Natural killer cell (primary cell): Measurements from ENCODE around the gene TRAF5. TPM values are rescaled to one million over a fixed set of nuclear protein-coding genes. Genes with fewer than 3 reads are reported as not detected.

Source experiments
- ATAC-seq, 3 donors: fragments of 150-1000 bp in 2 of 3; fragments of 200-7000 bp in 1 of 3; cut with Tn5 transposase; 1 replicate in 1 of 3; 2 replicates in 2 of 3; pipeline ENCODE4 v1.10.0; 2021; ENCODE audit warnings: mild to moderate bottlenecking in 2 of 3, moderate library complexity in 2 of 3
- DNase-seq, 2 donors: peaks; one replicate each; pipeline versions ENCODE4 v3.0.0 to v3.0.0-alpha.2; 2013 to 2021; ENCODE audit warnings: mixed read lengths in 1 of 2
- H3K27ac ChIP-seq: one replicate; pipeline ENCODE4 v1.5.1; 2013; ENCODE audit warnings: mild to moderate bottlenecking, low read length
- H3K27me3 ChIP-seq: one replicate; pipeline ENCODE4 v1.6.1; 2013; ENCODE audit warnings: low read length; ENCODE audit not compliant: control insufficient read depth, insufficient read depth
- H3K36me3 ChIP-seq: one replicate; pipeline ENCODE4 v1.6.1; 2013; ENCODE audit warnings: low read length; ENCODE audit not compliant: control insufficient read depth, insufficient read depth
- H3K4me1 ChIP-seq: one replicate; pipeline ENCODE4 v1.6.1; 2013; ENCODE audit warnings: low read length; ENCODE audit not compliant: control insufficient read depth, insufficient read depth
- H3K4me3 ChIP-seq: one replicate; pipeline ENCODE4 v1.5.1; 2013; ENCODE audit warnings: low read length
- H3K9me3 ChIP-seq: one replicate; pipeline ENCODE4 v1.6.1; 2013; ENCODE audit warnings: low read length; ENCODE audit not compliant: control insufficient read depth, insufficient read depth
- H3K27ac Mint-ChIP-seq, 2 donors: one replicate each; pipeline ENCODE4 v1.8.0; 2022; ENCODE audit warnings: mild to moderate bottlenecking in 2 of 2, mixed read lengths in 2 of 2, moderate library complexity in 1 of 2
- H3K27me3 Mint-ChIP-seq, 2 donors: one replicate each; pipeline ENCODE4 v1.8.0; 2022; ENCODE audit warnings: low read depth in 2 of 2, mixed read lengths in 2 of 2
- H3K36me3 Mint-ChIP-seq: one replicate; pipeline ENCODE4 v1.8.0; 2022; ENCODE audit warnings: mixed read lengths
- H3K4me1 Mint-ChIP-seq, 2 donors: one replicate each; pipeline ENCODE4 v1.8.0; 2022; ENCODE audit warnings: mixed read lengths in 2 of 2
- H3K4me3 Mint-ChIP-seq: one replicate; pipeline ENCODE4 v1.8.0; 2022; ENCODE audit warnings: mild to moderate bottlenecking, moderate library complexity, mixed read lengths
- H3K9me3 Mint-ChIP-seq, 2 donors: one replicate each; pipeline ENCODE4 v1.8.0; 2022; ENCODE audit warnings: mixed read lengths in 2 of 2
- WGBS: methylation state at CpG from one replicate; pipeline ENCODE4 v1.1.7; 2013; ENCODE audit warnings: missing lambda C conversion rate; ENCODE audit not compliant: insufficient coverage; 5-methylcytosine and 5-hydroxymethylcytosine counted together
- intact Hi-C: fragments of 100-400 bp; cut with micrococcal nuclease; formaldehyde crosslinking; loops from one replicate; pipeline ENCODE4 v1.14.2; 2022
- total RNA-seq, 4 donors: library from RNA; stranded (reverse); fragments of 120-200 nt in 1 of 4; gene quantifications; one replicate each; pipeline versions ENCODE4 v1.2.3 to v1.2.4, GENCODE V29; 2013 to 2022
- TF ChIP-seq, protein P1 (sequence below): fragments of 200-600 bp; IDR thresholded peaks from one replicate; pipeline ENCODE4 v1.8.0; 2022; ENCODE audit warnings: antibody characterized with exemption

Gene TRAF5
- total RNA-seq, 3 donors from 2014 or later (not counting 1 experiment from before 2014, with no cell fraction given) = 52.3 to 74.4 (median 55.6) TPM

DNA sequence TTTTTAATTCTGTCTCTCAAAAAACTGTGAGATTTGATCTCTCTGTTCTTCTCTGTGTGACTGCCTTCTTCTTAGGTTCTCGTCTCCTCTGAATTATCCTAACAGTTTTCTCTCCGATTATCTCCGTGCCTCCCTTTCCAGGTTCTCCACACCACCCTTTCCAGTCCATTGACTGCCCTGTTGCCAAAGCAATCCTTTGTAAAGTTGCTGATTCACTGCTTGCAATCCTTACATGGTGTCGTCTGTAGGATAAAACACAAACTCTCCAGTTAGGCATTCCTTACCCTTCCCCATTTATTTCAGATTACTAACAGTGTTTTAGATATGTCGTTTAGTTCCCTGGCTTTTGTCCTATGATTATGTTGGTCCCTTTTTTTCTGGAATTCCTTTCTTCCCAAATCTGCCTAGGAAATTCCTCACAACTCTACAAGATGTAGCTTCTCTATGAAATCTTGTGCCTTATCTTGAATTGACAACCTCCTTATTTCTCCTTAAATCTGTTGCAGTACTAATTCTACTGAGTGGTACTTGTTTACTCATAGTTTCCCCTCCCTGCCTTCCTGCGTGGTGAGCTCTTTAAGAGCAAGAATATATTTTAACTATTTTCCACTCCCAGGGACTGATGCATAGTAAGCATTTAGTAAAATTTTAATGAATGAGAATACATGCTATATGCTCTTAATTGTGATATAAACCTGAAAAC lies 45.2 kb upstream of the TRAF5 start:
- H3K27ac ChIP-seq = no peak overlapping the region
- no peaks in the 10 kb centered on the region for H3K27me3 Mint-ChIP-seq
- H3K4me3 ChIP-seq = no peak overlapping the region
- no peak overlapping the region for H3K27ac Mint-ChIP-seq
- peaks cover 60% of the 10 kb centered on the region for H3K36me3 ChIP-seq
- no peaks in the 10 kb centered on the region for H3K9me3 Mint-ChIP-seq
- no peaks in the 10 kb centered on the region for H3K4me1 ChIP-seq
- intact Hi-C loops = no loop called here
- no peak overlapping the region for H3K4me3 Mint-ChIP-seq
- WGBS = 98% methylated on average over 5 of the region's 6 CpGs
- DNase-seq (no peak), ATAC-seq (no peak)
- no peaks in the 10 kb centered on the region for H3K9me3 ChIP-seq
- TF ChIP-seq, protein P1, sequence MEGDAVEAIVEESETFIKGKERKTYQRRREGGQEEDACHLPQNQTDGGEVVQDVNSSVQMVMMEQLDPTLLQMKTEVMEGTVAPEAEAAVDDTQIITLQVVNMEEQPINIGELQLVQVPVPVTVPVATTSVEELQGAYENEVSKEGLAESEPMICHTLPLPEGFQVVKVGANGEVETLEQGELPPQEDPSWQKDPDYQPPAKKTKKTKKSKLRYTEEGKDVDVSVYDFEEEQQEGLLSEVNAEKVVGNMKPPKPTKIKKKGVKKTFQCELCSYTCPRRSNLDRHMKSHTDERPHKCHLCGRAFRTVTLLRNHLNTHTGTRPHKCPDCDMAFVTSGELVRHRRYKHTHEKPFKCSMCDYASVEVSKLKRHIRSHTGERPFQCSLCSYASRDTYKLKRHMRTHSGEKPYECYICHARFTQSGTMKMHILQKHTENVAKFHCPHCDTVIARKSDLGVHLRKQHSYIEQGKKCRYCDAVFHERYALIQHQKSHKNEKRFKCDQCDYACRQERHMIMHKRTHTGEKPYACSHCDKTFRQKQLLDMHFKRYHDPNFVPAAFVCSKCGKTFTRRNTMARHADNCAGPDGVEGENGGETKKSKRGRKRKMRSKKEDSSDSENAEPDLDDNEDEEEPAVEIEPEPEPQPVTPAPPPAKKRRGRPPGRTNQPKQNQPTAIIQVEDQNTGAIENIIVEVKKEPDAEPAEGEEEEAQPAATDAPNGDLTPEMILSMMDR = no peak
- no peaks in the 10 kb centered on the region for H3K36me3 Mint-ChIP-seq
- H3K4me1 Mint-ChIP-seq = peaks cover 6 to 14% of the 10 kb centered on the region in 2 donors
- H3K27me3 ChIP-seq = no peaks in the 10 kb centered on the region

DNA sequence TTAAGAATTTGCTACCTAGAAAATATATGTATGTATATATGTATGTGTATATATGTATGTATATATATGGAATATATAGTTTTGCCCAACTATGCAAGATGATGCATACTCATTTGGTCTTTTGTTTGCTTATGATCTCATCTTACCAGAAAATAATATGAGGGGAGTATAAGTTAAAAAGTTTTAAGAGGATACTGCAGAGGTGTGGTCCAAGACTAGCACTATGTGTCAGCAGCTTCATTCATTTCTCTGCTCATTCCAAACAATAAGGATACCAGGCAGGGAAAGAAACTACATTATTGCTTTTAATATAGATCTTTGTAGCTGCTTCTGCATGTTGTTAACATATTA lies 44.6 kb upstream of the TRAF5 start:
- H3K27me3 ChIP-seq = no peaks in the 10 kb centered on the region
- intact Hi-C loops = no loop called here
- no peaks in the 10 kb centered on the region for H3K36me3 Mint-ChIP-seq
- no peaks in the 10 kb centered on the region for H3K4me1 ChIP-seq
- H3K4me3 ChIP-seq = no peak overlapping the region
- H3K36me3 ChIP-seq = peaks cover 63% of the 10 kb centered on the region
- H3K9me3 ChIP-seq = no peaks in the 10 kb centered on the region
- no peak overlapping the region for H3K4me3 Mint-ChIP-seq
- no peak overlapping the region for H3K27ac Mint-ChIP-seq
- no peaks in the 10 kb centered on the region for H3K27me3 Mint-ChIP-seq
- DNase-seq = no peak
- no peak for ATAC-seq
- TF ChIP-seq, protein P1 = no peak
- H3K9me3 Mint-ChIP-seq = no peaks in the 10 kb centered on the region
- no peak overlapping the region for H3K27ac ChIP-seq
- peaks cover 6 to 14% of the 10 kb centered on the region in 2 donors for H3K4me1 Mint-ChIP-seq

DNA sequence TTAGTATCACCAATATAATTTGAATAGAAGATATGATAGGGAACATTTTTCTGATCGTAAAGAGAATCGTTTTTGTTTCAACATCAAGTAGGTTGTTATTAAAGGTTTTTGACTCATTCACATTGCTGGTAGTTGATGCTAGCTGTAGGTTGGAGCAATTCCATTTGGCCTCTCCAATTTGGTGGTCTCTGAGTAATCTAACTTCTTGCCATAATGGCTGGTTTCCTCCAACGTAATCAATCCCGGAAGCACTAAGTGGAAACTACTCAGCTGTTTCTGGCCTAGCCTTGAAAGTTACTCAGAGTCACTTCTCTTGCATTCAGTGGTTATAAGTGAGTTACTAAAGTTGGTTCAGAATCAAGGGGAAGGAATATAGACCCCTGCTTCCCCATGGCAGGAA lies 41.4 kb upstream of the TRAF5 start:
- ATAC-seq (no peak), DNase-seq (no peak)
- Histone ChIP-seq H3K27me3 (no peaks in the 10 kb centered on the region), H3K4me3 (no peak overlapping the region), H3K36me3 (peaks cover 52% of the 10 kb centered on the region), H3K4me1 (no peaks in the 10 kb centered on the region), H3K27ac (no peak overlapping the region), H3K9me3 (no peaks in the 10 kb centered on the region)
- no peaks in the 10 kb centered on the region for H3K9me3 Mint-ChIP-seq
- H3K27me3 Mint-ChIP-seq = no peaks in the 10 kb centered on the region
- peaks cover 6 to 14% of the 10 kb centered on the region in 2 donors for H3K4me1 Mint-ChIP-seq
- 96% methylated on average over 4 of the region's 4 CpGs for WGBS
- TF ChIP-seq, protein P1 = no peak
- H3K36me3 Mint-ChIP-seq = peaks cover under 1% of the 10 kb centered on the region
- no peak overlapping the region for H3K27ac Mint-ChIP-seq
- no peak overlapping the region for H3K4me3 Mint-ChIP-seq
- intact Hi-C loops = no loop called here

DNA sequence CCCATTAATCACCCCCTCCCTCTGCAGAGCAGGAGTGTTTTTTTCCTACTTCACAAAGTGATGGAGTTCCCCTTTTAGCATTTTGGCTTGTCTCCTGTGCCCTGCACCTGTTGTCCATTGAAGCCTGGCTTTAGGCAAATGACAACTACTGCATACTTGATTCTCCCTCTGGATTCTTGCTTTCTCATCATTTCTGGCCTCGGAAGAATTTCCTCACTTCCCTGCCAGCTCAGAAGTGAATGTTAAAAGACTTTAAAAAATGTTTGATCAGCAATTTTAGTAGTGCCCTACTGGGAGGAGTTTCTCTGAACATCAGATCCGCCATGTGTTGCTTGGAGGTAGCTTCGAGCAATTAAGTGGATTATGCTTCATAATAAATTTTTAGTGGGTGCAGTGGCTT lies 39.4 kb upstream of the TRAF5 start:
- Histone ChIP-seq H3K27me3 (no peaks in the 10 kb centered on the region), H3K9me3 (no peaks in the 10 kb centered on the region), H3K4me3 (no peak overlapping the region), H3K4me1 (no peaks in the 10 kb centered on the region), H3K27ac (no peak overlapping the region), H3K36me3 (peaks cover 57% of the 10 kb centered on the region)
- Mint-ChIP-seq H3K27me3 (no peaks in the 10 kb centered on the region), H3K36me3 (peaks cover 15% of the 10 kb centered on the region), H3K4me1 (peaks cover 6 to 14% of the 10 kb centered on the region in 2 donors), H3K27ac (no peak overlapping the region), H3K4me3 (no peak overlapping the region), H3K9me3 (no peaks in the 10 kb centered on the region)
- WGBS = 93% methylated on average over 3 of the region's 3 CpGs
- no peak for DNase-seq
- TF ChIP-seq, protein P1 = no peak
- no peak for ATAC-seq
- intact Hi-C loops = no loop called here
